HepG2 (cell line): ENCODE measurements around the gene KCNK18.
"Not testable (repeated sequence)": the region's sequence is repeated elsewhere in the genome, so short reads cannot be mapped to it uniquely, and the experiment has no call there.

ENCODE experiments used
- BCLAF1 ChIP-seq: fragments of 450-650 bp; IDR thresholded peaks from 2 replicates; pipeline ENCODE4 v1.6.1; 2017; ENCODE audit warnings: mild to moderate bottlenecking
- CCDC6 ChIP-seq: sonication (generic); formaldehyde crosslinking; IDR thresholded peaks from 2 replicates; pipeline ENCODE4 v1.8.1; 2022; ENCODE audit warnings: mild to moderate bottlenecking, missing genetic modification reagents, moderate library complexity
- NFIC ChIP-seq: IDR thresholded peaks from 2 replicates; pipeline ENCODE4 v1.6.1; 2012; ENCODE audit warnings: mild to moderate bottlenecking, low read length, inconsistent platforms
- PRMT3 ChIP-seq: sonication (generic); formaldehyde crosslinking; IDR thresholded peaks from 2 replicates; pipeline ENCODE4 v1.8.1; 2022; ENCODE audit warnings: low read depth, mild to moderate bottlenecking, moderate library complexity, missing genetic modification reagents, borderline replicate concordance
- ZNF276 ChIP-seq: sonication (generic); formaldehyde crosslinking; IDR thresholded peaks from 2 replicates; pipeline ENCODE4 v1.4.0; 2020; ENCODE audit warnings: mild to moderate bottlenecking, low read depth, missing genetic modification reagents
- ZNF773 ChIP-seq: sonication (generic); formaldehyde crosslinking; IDR thresholded peaks from 2 replicates; pipeline ENCODE4 v1.4.0; 2020; ENCODE audit warnings: missing genetic modification reagents, borderline replicate concordance

- TF ChIP-seq BCLAF1; PRMT3 (CRISPR knock-in tag); ZNF773 (CRISPR knock-in tag); CCDC6 (CRISPR knock-in tag); ZNF276 (CRISPR knock-in tag); NFIC: not testable (repeated sequence)
Observed at GRCh38 chr10:117185817-117186216, 11.5 kb upstream of the KCNK18 start.
